ENCODE measurements around the gene TPRG1L. TPM values are rescaled to one million over a fixed set of nuclear protein-coding genes. Genes with fewer than 3 reads are reported as not detected.

Gene TPRG1L
- total RNA-seq, 1 experiment from 2014 or later, result 21.9 TPM

GRCh38 chr1:3640121-3640837 is 15.5 kb downstream of the TPRG1L start:
- POLR2A ChIA-PET, result interaction anchor here (0.6 to 1.1 kb wide), 2 partner anchors 10 to 12 kb away, joined by 3 read pairs; no protein-coding TSS in a partner anchor
- Mint-ChIP-seq H3K4me3 (ENCODE audit: unreplicated experiment) (no peak overlapping the region), H3K9me3 (ENCODE audit: unreplicated experiment) (no peaks in the 10 kb centered on the region), H3K36me3 (ENCODE audit: insufficient read depth, unreplicated experiment) (peaks cover 33% of the 10 kb centered on the region), H3K27ac (ENCODE audit: low read depth, unreplicated experiment) (no peak overlapping the region), H3K4me1 (ENCODE audit: insufficient read depth, unreplicated experiment) (no peaks in the 10 kb centered on the region), H3K27me3 (ENCODE audit: insufficient read depth, unreplicated experiment) (no peaks in the 10 kb centered on the region)
- CTCF ChIA-PET, result interaction anchor here (0.6 kb wide), 1 partner anchor 19 kb away, joined by 3 read pairs; no protein-coding TSS in a partner anchor
- no TSS peak for BruUV-seq (replicated peaks)
- DNase-seq (ENCODE audit: unreplicated experiment), result no peak
- intact Hi-C loops (cut with micrococcal nuclease), result no loop called here
- TF ChIP-seq, protein P1, sequence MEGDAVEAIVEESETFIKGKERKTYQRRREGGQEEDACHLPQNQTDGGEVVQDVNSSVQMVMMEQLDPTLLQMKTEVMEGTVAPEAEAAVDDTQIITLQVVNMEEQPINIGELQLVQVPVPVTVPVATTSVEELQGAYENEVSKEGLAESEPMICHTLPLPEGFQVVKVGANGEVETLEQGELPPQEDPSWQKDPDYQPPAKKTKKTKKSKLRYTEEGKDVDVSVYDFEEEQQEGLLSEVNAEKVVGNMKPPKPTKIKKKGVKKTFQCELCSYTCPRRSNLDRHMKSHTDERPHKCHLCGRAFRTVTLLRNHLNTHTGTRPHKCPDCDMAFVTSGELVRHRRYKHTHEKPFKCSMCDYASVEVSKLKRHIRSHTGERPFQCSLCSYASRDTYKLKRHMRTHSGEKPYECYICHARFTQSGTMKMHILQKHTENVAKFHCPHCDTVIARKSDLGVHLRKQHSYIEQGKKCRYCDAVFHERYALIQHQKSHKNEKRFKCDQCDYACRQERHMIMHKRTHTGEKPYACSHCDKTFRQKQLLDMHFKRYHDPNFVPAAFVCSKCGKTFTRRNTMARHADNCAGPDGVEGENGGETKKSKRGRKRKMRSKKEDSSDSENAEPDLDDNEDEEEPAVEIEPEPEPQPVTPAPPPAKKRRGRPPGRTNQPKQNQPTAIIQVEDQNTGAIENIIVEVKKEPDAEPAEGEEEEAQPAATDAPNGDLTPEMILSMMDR (IDR thresholded peaks at IDR 0.05; ENCODE audit: unreplicated experiment), result no peak

DNA sequence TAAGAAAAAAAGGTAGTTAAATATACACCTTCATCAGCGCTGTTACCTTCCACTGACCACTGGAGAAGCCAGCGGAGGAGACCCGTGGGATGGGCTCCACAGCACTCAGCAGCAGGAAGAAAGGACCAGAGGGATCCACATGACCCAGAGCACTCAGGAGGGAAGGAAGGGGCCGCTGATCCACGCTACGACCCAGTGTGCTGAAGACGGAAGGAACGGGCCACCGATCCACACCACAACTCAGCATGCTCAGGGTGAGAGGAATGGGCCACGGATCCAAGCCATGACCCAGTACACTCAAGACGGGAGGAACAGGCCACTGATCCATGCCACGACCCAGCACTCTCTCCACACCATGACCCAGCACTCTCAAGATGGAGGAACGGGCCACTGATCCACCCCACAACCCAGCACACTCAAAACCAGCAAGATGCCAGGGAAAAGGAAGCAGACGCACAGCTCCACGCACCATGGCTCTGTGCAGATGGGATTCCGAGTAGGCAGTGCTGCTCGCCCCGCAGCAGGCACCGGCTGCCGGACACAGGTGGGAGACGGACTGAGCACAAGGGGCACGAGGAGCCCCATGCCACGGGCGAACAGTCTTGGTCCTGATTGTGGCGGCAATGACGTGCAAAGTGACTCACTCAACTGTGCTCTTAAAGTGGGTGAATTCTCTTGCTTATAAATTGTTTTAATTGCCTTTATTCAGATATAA is 16.4 kb downstream of the TPRG1L start:
- Mint-ChIP-seq H3K27ac (ENCODE audit: low read depth, unreplicated experiment) (no peak overlapping the region), H3K4me1 (ENCODE audit: insufficient read depth, unreplicated experiment) (no peaks in the 10 kb centered on the region), H3K4me3 (ENCODE audit: unreplicated experiment) (no peak overlapping the region), H3K27me3 (ENCODE audit: insufficient read depth, unreplicated experiment) (no peaks in the 10 kb centered on the region), H3K9me3 (ENCODE audit: unreplicated experiment) (no peaks in the 10 kb centered on the region), H3K36me3 (ENCODE audit: insufficient read depth, unreplicated experiment) (peaks cover 31% of the 10 kb centered on the region)
- ChIA-PET POLR2A (no interaction called here), CTCF (interaction anchor here (0.5 kb wide), 1 partner anchor 38 kb away, joined by 3 read pairs; no protein-coding TSS in a partner anchor)
- intact Hi-C loops (cut with micrococcal nuclease), result no loop called here
- DNase-seq (ENCODE audit: unreplicated experiment), result no peak
- TF ChIP-seq, protein P1 (IDR thresholded peaks at IDR 0.05; ENCODE audit: unreplicated experiment), result no peak
- no TSS peak for BruUV-seq (replicated peaks)

- no peak for DNase-seq (ENCODE audit: unreplicated experiment)
- no peak overlapping the region for H3K27ac Mint-ChIP-seq (ENCODE audit: low read depth, unreplicated experiment)
- no peak overlapping the region for H3K4me3 Mint-ChIP-seq (ENCODE audit: unreplicated experiment)
- no peaks in the 10 kb centered on the region for H3K9me3 Mint-ChIP-seq (ENCODE audit: unreplicated experiment)
- intact Hi-C loops (cut with micrococcal nuclease), result no loop called here
- BruUV-seq (replicated peaks), result no TSS peak
- TF ChIP-seq, protein P1 (IDR thresholded peaks at IDR 0.05; ENCODE audit: unreplicated experiment), result no peak
- no peaks in the 10 kb centered on the region for H3K4me1 Mint-ChIP-seq (ENCODE audit: insufficient read depth, unreplicated experiment)
- ChIA-PET POLR2A (no interaction called here), CTCF (interaction anchor here (0.5 to 0.7 kb wide), 2 partner anchors 11 to 37 kb away, joined by 3 read pairs; no protein-coding TSS in a partner anchor)
- no peaks in the 10 kb centered on the region for H3K27me3 Mint-ChIP-seq (ENCODE audit: insufficient read depth, unreplicated experiment)
- H3K36me3 Mint-ChIP-seq (ENCODE audit: insufficient read depth, unreplicated experiment), result peaks cover 26% of the 10 kb centered on the region
These were observed 17.0 kb downstream of the TPRG1L start for GRCh38 chr1:3641816-3642215.

GRCh38 chr1:3642919-3643675 is 18.3 kb downstream of the TPRG1L start:
- Mint-ChIP-seq H3K36me3 (ENCODE audit: insufficient read depth, unreplicated experiment) (peaks cover 24% of the 10 kb centered on the region), H3K27me3 (ENCODE audit: insufficient read depth, unreplicated experiment) (no peaks in the 10 kb centered on the region), H3K4me1 (ENCODE audit: insufficient read depth, unreplicated experiment) (peaks cover 3% of the 10 kb centered on the region), H3K4me3 (ENCODE audit: unreplicated experiment) (no peak overlapping the region), H3K9me3 (ENCODE audit: unreplicated experiment) (no peaks in the 10 kb centered on the region), H3K27ac (ENCODE audit: low read depth, unreplicated experiment) (no peak overlapping the region)
- CTCF ChIA-PET, result no interaction called here
- TF ChIP-seq, protein P1 (IDR thresholded peaks at IDR 0.05; ENCODE audit: unreplicated experiment), result no peak
- POLR2A ChIA-PET, result no interaction called here
- intact Hi-C loops (cut with micrococcal nuclease), result no loop called here
- no peak for DNase-seq (ENCODE audit: unreplicated experiment)
- BruUV-seq (replicated peaks), result no TSS peak

Measured in MCF 10A (cell line).